ENCODE measurements around the gene MRGPRF.

MRGPRF gene

GRCh38 chr11:69059429-69059828 lies 46.4 kb upstream of the MRGPRF start:
- no peak for TF ChIP-seq CTCF (conservative IDR thresholded peaks at IDR 0.05; ENCODE audit: control insufficient read depth, insufficient read depth, low read depth, low read length)

GRCh38 chr11:69058511-69059270 lies 45.6 kb upstream of the MRGPRF start:
- no peak for TF ChIP-seq CTCF (conservative IDR thresholded peaks at IDR 0.05; ENCODE audit: control insufficient read depth, insufficient read depth, low read depth, low read length)

More at GRCh38 chr11:69059429-69059828, 46.4 kb upstream of the MRGPRF start:
- DNase-seq (ENCODE audit: low read depth): no peak
- no peak overlapping the region for H3K4me3 ChIP-seq (ENCODE audit: control insufficient read depth, low read depth, low read length)

GRCh38 chr11:69057801-69058200 lies 44.8 kb upstream of the MRGPRF start:
- TF ChIP-seq CTCF (conservative IDR thresholded peaks at IDR 0.05; ENCODE audit: control insufficient read depth, insufficient read depth, low read depth, low read length): no peak
- H3K4me3 ChIP-seq (ENCODE audit: control insufficient read depth, low read depth, low read length): no peak overlapping the region
- no peak for DNase-seq (ENCODE audit: low read depth)

More at GRCh38 chr11:69058511-69059270, 45.6 kb upstream of the MRGPRF start:
- H3K4me3 ChIP-seq (ENCODE audit: control insufficient read depth, low read depth, low read length): no peak overlapping the region
- no peak for DNase-seq (ENCODE audit: low read depth)

- TF ChIP-seq CTCF (conservative IDR thresholded peaks at IDR 0.05; ENCODE audit: control insufficient read depth, insufficient read depth, low read depth, low read length): no peak
- DNase-seq (ENCODE audit: low read depth): no peak
- H3K4me3 ChIP-seq (ENCODE audit: control insufficient read depth, low read depth, low read length): no peak overlapping the region
Measured at GRCh38 chr11:69057236-69057635, 44.2 kb upstream of the MRGPRF start.

- DNase-seq (ENCODE audit: low read depth): no peak
- no peak overlapping the region for H3K4me3 ChIP-seq (ENCODE audit: control insufficient read depth, low read depth, low read length)
- no peak for TF ChIP-seq CTCF (conservative IDR thresholded peaks at IDR 0.05; ENCODE audit: control insufficient read depth, insufficient read depth, low read depth, low read length)
Measured at GRCh38 chr11:69055598-69056516, 42.8 kb upstream of the MRGPRF start.

GRCh38 chr11:69055212-69055586 lies 42.2 kb upstream of the MRGPRF start:
- no peak for TF ChIP-seq CTCF (conservative IDR thresholded peaks at IDR 0.05; ENCODE audit: control insufficient read depth, insufficient read depth, low read depth, low read length)
- no peak for DNase-seq (ENCODE audit: low read depth)
- H3K4me3 ChIP-seq (ENCODE audit: control insufficient read depth, low read depth, low read length): no peak overlapping the region
